A172 (cell line): ENCODE data around the gene NLRC5. TPM values are rescaled to one million over a fixed set of nuclear protein-coding genes. Genes with fewer than 3 reads are reported as not detected.
"Not testable (repeated sequence)": the region's sequence is repeated elsewhere in the genome, so short reads cannot be mapped to it uniquely, and the experiment has no call there.

Experiments
- DNase-seq: peaks from one replicate; pipeline ENCODE4 v3.0.0-alpha.2; 2015; ENCODE audit warnings: low spot score
- total RNA-seq: library from RNA; depleted of rRNA; stranded (reverse); fragments of >200 nt; shearing (Covaris generic); gene quantifications from 2 replicates; pipeline ENCODE4 v1.2.3, GENCODE V29; 2014

Gene NLRC5
- total RNA-seq, 1 experiment from 2014 or later = 20.2 TPM

DNA sequence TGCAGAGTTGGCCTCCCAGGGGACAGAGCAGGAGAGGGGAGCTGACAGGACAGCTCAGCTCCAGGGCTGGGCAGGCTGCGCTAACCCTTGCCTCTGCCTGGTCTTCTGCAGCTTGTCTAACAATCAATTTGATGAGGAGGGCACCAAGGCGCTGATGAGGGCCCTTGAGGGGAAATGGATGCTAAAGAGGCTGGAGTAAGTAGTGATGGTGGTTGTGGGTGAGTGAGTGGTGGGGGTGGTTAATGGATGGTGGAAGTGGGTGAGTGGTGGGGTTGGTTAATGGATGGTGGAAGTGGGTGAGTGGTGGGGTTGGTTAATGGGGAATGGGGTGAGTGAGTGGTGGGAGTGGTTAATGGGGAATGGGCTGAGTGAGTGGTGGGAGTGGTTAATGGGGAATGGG lies 81.1 kb downstream of the NLRC5 start:
- DNase-seq = no peak

DNA sequence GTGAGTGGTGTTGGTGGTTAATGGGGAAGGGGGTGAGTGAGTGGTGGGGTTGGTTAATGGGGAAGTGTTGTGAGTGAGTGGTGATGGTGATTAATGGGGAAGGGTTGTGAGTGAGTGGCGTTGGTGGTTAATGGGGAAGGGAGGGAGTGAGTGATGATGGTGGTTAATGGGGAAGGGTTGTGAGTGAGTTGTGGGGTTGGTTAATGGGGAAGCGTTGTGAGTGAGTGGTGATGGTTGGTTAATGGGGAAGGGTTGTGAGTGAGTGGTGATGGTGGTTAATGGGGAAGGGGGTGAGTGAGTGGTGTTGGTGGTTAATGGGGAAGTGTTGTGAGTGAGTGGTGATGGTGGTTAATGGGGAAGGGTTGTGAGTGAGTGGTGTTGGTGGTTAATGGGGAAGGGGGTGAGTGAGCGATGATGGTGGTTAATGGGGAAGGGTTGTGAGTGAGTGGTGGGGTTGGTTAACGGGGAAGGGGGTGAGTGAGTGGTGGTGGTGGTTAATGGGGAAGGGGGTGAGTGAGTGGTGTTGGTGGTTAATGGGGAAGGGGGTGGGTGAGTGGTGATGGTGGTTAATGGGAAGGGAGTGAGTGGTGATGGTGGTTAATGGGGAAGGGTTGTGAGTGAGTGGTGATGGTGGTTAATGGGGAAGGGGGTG lies 81.8 kb downstream of the NLRC5 start:
- DNase-seq = not testable (repeated sequence)

DNA sequence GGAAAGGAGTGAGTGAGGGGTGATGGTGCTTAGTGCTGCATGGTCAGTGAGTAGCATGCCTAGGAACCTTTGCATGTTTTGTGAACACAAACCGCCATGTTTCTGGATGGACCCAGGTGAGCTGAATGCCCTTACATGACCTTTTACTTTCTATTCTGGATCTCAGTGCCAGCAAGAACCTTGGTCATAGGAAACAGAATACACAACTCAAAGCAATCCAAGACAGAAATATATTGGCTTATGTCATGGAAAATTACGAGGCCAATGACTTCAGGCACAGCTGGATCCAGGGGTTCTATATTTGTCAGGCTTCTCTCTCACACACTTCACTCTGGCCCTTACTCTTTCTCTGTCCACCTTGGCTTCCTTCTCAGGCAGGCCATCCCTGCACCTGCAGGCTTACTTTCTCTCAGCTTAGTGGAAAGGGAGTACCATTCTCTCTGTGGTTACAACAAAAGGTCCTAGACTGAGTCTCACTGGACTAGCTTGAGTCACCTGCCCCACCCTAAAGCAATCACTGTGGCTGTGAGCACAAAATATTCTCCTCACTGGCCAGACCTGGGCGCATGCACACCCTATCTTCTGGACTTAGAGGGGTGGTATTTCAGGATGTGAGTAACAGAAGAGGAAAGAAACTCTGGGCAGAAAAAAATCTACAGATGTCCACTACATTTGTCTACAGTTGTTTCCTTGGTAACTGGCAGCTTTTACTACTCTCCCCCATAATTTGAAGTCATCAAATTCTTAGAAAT lies 82.7 kb downstream of the NLRC5 start:
- peak; percentile 61 for DNase-seq

DNA sequence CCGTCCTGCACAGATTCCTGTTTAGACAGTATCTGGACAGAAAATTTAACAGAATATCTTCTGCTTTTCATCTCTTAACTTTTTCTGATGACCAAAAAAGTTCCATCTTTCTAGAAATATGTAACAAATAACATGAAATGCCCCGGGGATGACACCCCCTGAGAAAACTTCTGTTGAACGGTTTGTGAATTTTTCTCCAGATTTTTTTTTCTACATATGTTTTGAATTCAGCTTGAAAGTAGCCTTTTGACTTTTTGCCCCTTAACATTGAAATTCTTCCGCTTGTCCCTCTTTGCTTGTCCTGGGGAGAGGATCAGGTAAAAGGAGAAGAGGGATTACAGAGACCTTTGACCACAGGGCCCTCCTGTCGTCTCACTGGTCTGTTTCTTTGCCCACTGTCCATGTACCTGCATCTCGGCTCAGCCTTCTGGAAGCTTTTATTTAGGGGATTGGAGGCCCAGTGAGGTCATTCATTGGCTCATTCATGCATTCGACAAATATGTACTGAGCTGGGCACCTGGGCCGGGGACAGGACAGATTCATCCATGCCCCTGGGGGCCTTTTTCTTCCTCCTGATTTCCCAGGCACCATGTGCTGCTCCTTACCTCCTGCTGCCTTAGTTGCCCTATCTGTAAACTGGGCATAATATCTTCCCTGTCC lies 83.4 kb downstream of the NLRC5 start:
- DNase-seq = no peak

DNA sequence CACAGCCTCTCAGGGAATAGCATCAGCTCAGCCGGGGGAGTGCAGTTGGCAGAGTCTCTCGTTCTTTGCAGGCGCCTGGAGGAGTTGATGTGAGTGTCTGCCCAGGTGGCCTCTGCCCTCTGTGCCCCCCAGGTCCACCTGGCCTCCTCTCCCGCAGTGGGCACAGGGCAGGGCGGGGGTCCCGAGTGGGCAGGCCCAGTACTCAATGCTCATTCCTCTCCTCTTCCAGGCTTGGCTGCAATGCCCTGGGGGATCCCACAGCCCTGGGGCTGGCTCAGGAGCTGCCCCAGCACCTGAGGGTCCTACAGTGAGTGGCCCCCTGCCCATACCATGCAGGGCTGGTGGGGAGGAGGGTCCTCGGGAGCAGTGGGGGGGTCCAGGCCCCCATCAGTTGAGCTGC lies 88.4 kb downstream of the NLRC5 start:
- DNase-seq = no peak

DNA sequence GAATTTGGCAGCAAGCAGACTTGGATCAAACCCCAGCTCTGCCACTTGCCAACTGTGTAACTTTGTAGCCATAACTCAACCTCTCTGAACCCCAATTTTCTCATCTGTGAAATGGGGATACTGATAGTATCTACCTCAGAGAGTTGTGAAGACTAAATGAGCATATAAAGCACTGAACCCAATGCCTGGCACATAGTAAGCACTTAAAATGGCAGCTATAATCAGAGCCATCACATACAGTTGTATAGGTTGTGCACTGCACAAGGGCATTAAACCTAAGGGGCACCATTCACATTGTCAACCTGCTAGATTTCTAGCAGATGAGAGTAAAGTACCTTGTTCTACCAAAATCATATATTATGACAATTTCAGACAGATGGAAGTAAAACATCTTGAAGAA lies 92.4 kb downstream of the NLRC5 start:
- no peak for DNase-seq

DNA sequence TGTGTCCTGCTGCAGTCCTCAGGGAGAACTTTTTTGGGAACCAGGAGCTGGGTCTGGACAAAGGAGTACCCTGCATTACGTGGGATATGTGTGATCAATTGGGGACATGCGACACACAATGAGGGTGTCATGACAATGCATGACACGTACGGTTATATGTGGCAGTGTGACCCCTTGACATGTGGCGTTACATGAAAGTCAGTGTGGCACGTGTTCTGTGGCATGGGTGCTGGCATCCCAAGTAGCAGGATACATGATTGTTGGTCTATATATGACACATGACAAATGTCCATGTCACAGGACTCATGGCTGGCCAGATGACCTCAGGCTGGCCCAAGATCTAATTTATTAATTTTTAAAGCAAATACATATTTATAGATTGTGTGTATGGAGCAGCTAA lies 93.3 kb downstream of the NLRC5 start:
- no peak for DNase-seq

DNA sequence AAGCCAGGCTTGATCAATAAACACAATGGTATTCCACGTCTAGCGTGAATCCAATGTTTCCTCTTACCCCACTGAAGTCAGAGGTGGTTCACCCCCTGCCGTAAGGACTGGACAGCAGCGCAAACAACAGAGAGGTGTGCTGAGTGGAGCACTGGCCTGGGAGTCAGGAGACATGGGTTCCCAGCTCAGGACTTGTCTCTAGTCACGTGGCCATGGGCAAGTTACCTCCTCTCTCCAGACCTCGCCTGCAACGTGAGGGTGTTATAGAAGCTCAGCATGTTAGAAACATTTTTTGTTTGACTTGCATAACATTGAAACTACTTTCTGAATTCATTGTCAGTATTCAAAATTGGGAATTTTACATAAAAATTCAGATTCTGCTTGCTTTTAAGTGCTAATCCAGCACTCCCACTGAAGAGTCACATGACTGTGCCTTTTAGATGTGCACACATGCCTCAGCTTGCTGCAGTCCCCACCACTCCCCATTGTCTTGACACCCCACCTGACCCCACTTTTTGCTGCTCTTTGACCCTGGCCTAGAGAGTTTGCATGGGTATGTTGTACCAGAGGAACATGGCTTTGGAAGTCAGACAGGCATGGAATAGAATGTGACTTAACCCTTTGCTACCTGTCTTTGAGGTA lies 94.2 kb downstream of the NLRC5 start:
- no peak for DNase-seq

DNA sequence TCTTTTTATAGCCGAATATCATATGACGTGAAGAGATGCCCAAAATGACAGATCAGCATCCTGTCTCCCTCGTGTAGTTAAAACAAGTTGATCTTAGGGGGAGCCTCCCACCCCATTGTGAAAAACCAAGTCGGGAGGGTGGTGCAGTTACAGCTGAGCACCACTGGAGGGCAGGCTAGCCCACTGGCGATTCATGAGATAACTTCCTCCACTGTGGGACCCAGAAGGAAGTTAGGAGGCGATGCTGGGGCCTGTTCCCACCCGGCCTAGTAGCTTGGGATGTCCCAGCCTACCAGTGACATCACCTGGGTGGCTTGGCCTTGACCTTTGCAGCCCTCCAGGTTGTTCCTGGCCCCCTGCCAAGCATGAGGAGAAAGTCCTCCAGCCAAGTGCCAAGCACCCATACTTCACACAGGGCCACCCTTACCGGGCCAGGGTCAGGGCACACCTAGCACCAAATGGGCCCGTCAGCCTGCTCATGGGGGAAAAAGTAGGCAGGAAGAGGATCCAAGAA lies 95.0 kb downstream of the NLRC5 start:
- peak; percentile 54 for DNase-seq

DNA sequence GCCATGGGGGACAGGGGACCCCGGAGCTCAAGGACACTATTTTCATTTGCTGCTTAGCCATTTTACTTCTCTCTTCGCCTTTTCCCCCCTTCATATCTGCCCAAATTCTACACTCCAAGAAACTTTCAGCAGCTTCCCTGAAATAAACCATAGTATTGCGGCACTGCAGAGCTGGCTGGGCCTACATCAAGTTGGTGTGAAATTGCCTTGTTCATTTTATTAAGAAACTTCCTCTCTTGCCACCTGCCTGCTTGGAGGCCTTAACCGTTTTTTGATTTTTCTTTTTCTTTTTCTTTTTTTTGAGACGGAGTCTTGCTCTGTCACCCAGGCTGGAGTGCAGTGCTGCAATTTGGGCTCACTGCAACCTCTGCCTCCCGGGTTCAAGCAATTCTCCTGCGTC lies 95.6 kb downstream of the NLRC5 start:
- DNase-seq = no peak

DNA sequence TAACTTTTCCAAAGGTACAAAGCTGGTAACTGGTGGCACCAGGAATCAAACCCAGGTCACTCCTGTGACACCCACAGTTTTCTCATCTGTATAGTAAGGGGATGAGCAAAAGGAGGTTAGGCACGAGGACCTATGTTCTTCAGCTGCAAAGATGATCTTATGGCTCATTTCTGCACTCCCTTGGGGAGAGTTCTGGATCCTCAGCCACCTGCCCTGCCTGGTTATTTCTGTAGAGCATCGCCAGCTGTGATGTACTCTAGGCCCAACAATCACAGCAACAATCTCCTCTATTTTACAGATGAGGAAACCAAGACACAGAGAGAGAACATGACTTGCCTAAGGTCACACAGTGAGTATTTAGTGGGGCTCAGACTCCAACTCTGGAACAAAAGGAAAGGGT lies 97.6 kb downstream of the NLRC5 start:
- DNase-seq = no peak

DNA sequence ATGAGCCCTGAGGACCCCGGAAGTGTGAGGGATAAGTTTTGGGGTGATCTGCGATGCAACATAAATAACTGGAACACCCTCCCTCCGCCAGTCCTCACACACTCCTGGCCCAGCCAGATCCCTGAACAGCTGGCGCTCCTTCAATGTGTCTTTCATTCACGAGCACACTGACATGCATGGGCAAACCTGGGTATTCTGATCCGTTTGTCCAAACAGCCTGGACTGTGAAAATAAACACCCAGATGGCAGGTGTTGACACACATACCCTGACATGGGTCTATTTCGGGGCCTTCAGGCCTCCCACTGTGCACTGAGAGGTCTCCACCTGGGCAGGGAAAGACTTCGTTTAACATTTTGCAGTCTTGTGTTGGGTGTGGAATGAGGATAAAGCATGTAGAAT lies 100.0 kb downstream of the NLRC5 start:
- no peak for DNase-seq

DNA sequence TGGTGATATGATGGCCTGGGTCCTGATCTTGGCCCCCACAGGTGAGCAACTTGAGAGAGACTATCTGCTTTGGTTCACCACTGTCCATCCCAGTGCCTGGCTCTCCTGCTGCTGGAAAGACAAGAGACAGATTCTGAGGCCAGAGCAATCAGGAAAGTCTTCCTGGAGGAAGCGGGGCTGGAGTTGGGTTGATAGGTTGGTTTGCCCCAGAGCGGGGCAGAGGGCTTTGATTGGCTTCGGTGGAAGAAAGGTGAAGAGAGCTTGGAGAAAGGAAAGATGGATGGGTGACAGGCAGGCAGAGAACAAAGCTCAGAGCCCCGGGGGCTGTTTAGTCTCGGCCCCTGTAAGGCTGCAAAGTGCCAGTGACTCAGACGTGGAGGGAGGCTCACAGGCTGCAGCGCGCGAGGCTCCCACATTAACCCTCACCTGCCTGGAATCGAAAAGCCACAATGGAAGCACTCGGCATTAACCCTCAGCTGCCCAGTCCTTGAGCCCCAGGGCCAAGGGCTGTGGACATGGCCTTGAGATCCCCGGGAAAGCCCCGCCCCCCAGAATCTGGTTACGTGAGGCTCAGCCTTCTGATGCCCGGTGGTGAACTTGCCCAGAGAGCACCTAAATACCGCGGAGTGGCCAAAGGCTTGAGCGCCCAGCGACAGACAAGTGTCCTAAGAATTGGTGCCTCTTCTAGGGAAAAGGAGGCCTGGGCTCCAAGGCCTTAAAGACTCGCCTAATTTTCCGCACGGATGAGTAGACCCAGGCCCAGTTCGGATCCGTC lies 102.0 kb downstream of the NLRC5 start:
- DNase-seq = peak; percentile 79

DNA sequence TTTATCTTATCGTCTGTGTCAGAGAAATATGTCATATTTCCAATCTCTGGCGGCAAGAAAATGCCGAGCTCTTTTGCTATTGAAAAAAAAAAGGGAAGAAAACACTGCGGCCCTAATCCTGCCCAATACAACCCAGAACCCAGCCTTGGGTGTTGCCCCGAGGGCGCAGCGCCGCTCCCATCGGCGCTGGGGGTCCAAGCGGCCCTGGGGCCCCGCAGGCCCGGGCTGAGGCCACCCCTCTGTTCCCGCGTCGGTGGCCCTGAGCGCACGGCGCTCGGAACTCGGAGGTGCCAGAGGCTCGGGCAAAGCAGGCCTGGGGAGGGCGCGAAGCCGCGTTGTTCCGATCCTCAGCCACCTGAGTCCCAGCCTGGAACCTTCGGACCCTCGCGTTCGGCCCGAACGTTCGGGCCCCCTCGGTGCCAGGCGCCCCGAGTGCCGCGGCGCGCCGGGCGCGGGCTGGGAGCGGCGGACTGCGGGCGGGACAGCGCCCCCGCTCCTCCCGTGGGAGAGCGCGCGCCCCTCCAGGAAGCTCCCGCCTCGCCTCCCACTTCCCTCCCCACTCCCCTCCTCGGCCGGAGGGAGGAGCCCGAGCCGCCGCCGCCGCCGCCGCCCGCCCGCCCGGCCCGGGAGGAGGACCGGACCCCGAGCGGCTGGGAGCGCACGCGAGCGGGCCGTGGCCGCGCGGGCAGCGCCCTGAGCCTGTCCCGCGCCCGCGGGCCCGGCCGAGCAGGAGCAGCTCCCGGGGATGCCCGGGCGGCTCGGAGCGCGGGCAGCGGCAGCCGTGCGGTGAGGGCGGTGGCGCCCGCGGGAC lies 102.8 kb downstream of the NLRC5 start, which contains the start of gene CPNE2:
TSS of gene CPNE2 (plus strand) at position 609 of the 811 bp plus-strand sequence. CDS start 18,160 bp downstream, outside the sequence.
- DNase-seq = no peak

DNA sequence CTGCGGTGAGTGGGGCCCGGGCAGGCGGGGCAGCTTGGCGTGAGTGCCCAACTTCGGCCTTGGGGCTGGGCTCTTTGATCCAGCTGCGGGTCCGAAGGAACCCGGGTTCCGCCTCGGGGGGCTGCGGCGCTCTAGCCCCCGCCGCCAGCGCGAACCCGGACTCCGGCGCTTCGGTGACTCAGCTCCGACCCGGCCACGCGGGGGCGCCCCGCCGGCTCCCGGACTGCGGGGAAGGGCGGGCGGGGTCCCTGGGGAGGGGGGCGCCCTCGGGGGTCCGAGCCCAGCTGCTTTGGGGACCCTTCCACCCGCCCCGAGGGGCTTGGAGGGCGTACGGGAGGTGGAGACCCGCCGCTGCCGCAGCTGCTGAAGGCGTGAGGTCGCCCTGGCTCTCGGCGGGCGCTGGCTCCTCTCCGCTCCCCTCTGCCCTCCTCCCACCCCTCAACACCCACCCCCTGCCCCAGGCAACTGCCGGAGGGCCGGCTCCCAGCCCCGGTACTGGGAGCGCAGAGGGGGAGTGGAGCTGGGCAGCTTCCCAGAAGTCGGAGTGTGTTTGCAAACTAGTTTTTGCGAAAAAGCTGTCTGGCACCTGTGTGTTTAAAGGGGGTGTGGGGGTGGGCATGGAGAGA lies 103.5 kb downstream of the NLRC5 start:
- DNase-seq = no peak

DNA sequence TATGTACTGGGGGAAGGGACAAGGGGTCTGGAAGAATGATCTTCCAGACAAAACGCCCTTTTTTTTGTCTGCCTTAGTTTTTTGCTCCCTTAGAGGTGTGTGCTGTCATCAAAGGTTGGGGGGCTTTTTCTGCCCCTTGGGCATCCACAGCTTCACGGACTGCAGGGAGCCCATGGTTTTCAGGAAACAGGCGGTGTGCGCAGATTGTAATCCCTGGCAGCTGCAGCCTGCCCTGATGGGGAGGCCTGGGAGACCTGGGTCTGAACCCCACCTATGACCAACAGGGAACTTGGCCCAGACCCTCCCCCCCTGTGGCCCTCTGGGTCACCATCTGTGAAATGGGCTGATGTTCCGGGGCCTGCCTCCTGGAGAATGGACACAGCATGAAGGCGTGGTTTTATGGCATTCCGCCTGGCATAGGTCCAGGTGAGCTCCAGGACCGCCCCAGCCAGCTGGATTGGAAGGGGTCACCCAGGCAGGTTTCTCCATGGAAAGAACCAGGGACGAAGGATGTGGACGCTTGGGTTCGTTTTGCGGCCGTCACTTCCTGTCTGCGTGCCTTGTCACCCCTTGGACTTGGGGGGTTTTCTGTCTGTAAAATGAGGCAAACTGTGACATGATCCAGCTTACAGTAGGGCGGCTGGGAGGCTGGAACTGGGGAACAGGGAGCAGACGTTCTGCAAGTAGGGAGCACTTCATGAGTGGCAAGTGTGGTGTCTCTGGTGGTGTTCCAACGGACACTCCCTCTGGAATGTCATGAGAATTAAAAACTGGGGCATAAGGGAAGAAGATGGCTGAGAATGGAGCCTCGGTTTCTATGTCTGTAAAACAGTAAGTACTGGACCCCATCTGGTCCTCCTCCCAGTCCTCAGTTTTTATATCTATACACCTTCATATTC lies 104.6 kb downstream of the NLRC5 start:
- DNase-seq = no peak

DNA sequence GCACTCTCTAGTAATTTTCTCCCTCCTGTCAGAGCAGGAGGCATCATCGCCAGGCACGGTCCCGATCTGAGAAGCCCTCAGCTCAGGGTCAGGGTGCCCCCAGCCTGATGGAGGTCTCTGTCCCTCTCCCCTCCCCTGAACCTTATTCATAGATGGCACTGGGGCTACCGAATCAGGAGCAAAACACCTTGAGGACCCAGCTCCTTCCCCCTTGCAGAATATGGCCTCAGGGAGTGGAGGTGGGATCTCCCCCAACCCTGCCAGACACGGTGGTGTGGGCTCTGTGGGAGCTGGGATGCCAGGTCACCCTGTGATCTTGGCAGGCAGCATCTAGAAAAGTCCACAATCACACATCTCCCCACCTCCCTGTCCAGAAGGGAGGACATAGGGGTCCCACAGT lies 105.6 kb downstream of the NLRC5 start:
- DNase-seq = no peak

DNA sequence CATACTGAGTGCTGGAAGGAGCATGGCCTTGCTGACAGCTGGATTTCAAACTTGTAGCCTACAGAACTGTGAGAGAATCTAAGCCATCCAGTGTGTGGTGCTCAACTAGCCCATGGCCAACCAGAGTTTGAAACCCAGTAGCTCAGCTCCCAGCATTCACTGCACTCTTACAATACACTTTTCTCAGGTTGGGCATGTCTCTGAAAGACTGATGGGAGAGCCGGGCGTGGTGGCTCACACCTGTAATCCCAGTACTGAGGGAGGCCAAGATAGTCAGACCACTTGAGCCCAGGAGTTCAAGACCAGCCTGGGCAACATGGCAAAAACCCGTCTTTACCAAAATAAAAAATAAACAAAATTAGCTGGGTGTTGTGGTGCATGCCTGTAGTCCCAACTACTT lies 106.8 kb downstream of the NLRC5 start:
- DNase-seq = no peak

DNA sequence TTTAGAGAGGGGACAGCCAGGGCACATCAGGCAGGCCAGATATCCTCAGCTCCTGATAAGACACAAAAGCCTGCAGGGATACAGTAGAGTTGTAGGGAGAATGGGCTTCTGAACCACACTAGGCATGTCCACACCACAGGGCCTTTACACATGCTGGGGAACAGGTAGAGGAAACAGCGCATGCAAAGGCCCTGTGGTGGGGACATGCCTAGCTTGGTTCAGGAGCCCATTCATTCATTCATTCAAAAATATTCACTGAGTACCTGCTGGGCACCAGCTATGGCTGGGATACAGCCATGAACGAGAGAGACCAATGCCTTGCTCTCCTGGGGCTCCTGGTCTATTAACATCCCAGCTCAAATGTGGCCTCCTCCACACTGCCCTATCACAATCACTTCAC lies 107.4 kb downstream of the NLRC5 start:
- no peak for DNase-seq
